Ishikawa (cell line): ENCODE data around the gene MOK.

Experiments
- CEBPB ChIP-seq: IDR thresholded peaks from 2 replicates; pipeline ENCODE4 v1.6.1; 2012
- CREB1 ChIP-seq: IDR thresholded peaks from 2 replicates; pipeline ENCODE4 v1.6.1; 2012; ENCODE audit warnings: low read depth
- EGR1 ChIP-seq: IDR thresholded peaks from 2 replicates; pipeline ENCODE4 v1.6.1; 2012
- EP300 ChIP-seq: IDR thresholded peaks from 2 replicates; pipeline ENCODE4 v1.6.1; 2012; ENCODE audit warnings: borderline replicate concordance
- FOXM1 ChIP-seq: IDR thresholded peaks from 2 replicates; pipeline ENCODE4 v1.6.1; 2012; ENCODE audit warnings: low read depth, borderline replicate concordance
- MAX ChIP-seq: IDR thresholded peaks from 2 replicates; pipeline ENCODE4 v1.6.1; 2012
- NFIC ChIP-seq: IDR thresholded peaks from 2 replicates; pipeline ENCODE4 v1.6.1; 2012
- RAD21 ChIP-seq: IDR thresholded peaks from 2 replicates; pipeline ENCODE4 v1.6.1; 2012; ENCODE audit warnings: low read depth
- REST ChIP-seq: IDR thresholded peaks from 2 replicates; pipeline ENCODE4 v1.6.1; 2012; ENCODE audit warnings: low read depth, mild to moderate bottlenecking
- TAF1 ChIP-seq: IDR thresholded peaks from 2 replicates; pipeline ENCODE4 v1.6.1; 2012; ENCODE audit warnings: low read depth, mild to moderate bottlenecking
- TCF12 ChIP-seq: IDR thresholded peaks from 2 replicates; pipeline ENCODE4 v1.6.1; 2012; ENCODE audit warnings: low read depth
- TEAD4 ChIP-seq: IDR thresholded peaks from 2 replicates; pipeline ENCODE4 v1.6.1; 2012
- USF1 ChIP-seq: IDR thresholded peaks from 2 replicates; pipeline ENCODE4 v1.6.1; 2012
- YY1 ChIP-seq: IDR thresholded peaks from 2 replicates; pipeline ENCODE4 v1.6.1; 2012; ENCODE audit warnings: low read depth
- ZBTB7A ChIP-seq: IDR thresholded peaks from 2 replicates; pipeline ENCODE4 v1.6.1; 2012; ENCODE audit warnings: low read depth

The MOK gene

GRCh38 chr14:102346645-102347044, 41.7 kb upstream of the MOK start:
- TF ChIP-seq YY1 (no peak), ZBTB7A (no peak), MAX (no peak), EP300 (no peak), REST (no peak), TCF12 (no peak), FOXM1 (no peak), USF1 (no peak), CEBPB (no peak), NFIC (no peak), RAD21 (no peak), TEAD4 (no peak), TAF1 (no peak), CREB1 (no peak)

- TF ChIP-seq TAF1: no peak
- TF ChIP-seq TEAD4: no peak
- TF ChIP-seq MAX: no peak
- TF ChIP-seq CREB1: no peak
- TF ChIP-seq REST: no peak
- TF ChIP-seq USF1: no peak
- no peak for TF ChIP-seq NFIC
- TF ChIP-seq YY1: no peak
- TF ChIP-seq TCF12: no peak
- no peak for TF ChIP-seq CEBPB
- no peak for TF ChIP-seq RAD21
- no peak for TF ChIP-seq EP300
- TF ChIP-seq EGR1: no peak
- no peak for TF ChIP-seq ZBTB7A
- TF ChIP-seq FOXM1: no peak
Measured at GRCh38 chr14:102345232-102345631, 40.3 kb upstream of the MOK start.

- TF ChIP-seq NFIC: no peak
- TF ChIP-seq CREB1: no peak
Measured at GRCh38 chr14:102344485-102344884, 39.5 kb upstream of the MOK start.

- no peak for TF ChIP-seq CEBPB
- no peak for TF ChIP-seq EGR1
- TF ChIP-seq NFIC: no peak
- TF ChIP-seq ZBTB7A: no peak
- no peak for TF ChIP-seq USF1
- TF ChIP-seq YY1: no peak
- TF ChIP-seq MAX: no peak
- TF ChIP-seq CREB1: no peak
- no peak for TF ChIP-seq RAD21
- TF ChIP-seq EP300: no peak
- no peak for TF ChIP-seq FOXM1
- TF ChIP-seq TAF1: no peak
- TF ChIP-seq TEAD4: no peak
- no peak for TF ChIP-seq TCF12
- no peak for TF ChIP-seq REST
Measured at GRCh38 chr14:102344084-102344483, 39.1 kb upstream of the MOK start.
